Stimulated activated CD8-positive, alpha-beta memory T cell treated with anti-CD3 and anti-CD28 coated beads, Interleukin-15, amount 100 ng/mL, for 48 hours (primary cell): ENCODE measurements around the gene CRIP2.

Experiments
- DNase-seq, 2 donors: peaks; one replicate each; pipeline ENCODE4 v3.0.0-alpha.2; 2020; ENCODE audit warnings: low read depth in 2 of 2

The CRIP2 gene

GRCh38 chr14:105461903-105462302 is 12.7 kb upstream of the CRIP2 start:
- DNase-seq = no peak

- no peak for DNase-seq
Observed at GRCh38 chr14:105464501-105464900, 10.1 kb upstream of the CRIP2 start.

GRCh38 chr14:105465209-105466031 is 9.2 kb upstream of the CRIP2 start:
- no peak for DNase-seq

- DNase-seq = no peak
Observed at GRCh38 chr14:105466531-105467248, 7.9 kb upstream of the CRIP2 start.

GRCh38 chr14:105467249-105467941 is 7.2 kb upstream of the CRIP2 start:
- no peak for DNase-seq

- DNase-seq = no peak
Observed at GRCh38 chr14:105467942-105468471, 6.6 kb upstream of the CRIP2 start.

GRCh38 chr14:105468621-105469241 is 5.9 kb upstream of the CRIP2 start:
- DNase-seq = no peak

- no peak for DNase-seq
Observed at GRCh38 chr14:105469456-105470349, 4.9 kb upstream of the CRIP2 start.

GRCh38 chr14:105470350-105471296 is 4.0 kb upstream of the CRIP2 start:
- no peak for DNase-seq

- DNase-seq = no peak
Observed at GRCh38 chr14:105471297-105471821, 3.3 kb upstream of the CRIP2 start.

- DNase-seq = no peak
Observed at GRCh38 chr14:105471823-105472485, 2.7 kb upstream of the CRIP2 start.

GRCh38 chr14:105472486-105472991 is 2.1 kb upstream of the CRIP2 start:
- no peak for DNase-seq

- no peak for DNase-seq
Observed at GRCh38 chr14:105473033-105473676, 1.5 kb upstream of the CRIP2 start.

GRCh38 chr14:105473677-105474482 is 741 bp upstream of the CRIP2 start:
- peak in 1 of 2 donors; percentile 49 for DNase-seq

- no peak for DNase-seq
Observed at GRCh38 chr14:105475269-105476096, 862 bp downstream of the CRIP2 start.

- no peak for DNase-seq
Observed at GRCh38 chr14:105476097-105476830, 1.6 kb downstream of the CRIP2 start.
